ENCODE results near the gene L3MBTL1. TPM values are rescaled to one million over a fixed set of nuclear protein-coding genes. Genes with fewer than 3 reads are reported as not detected.

L3MBTL1 gene
- polyA plus RNA-seq, 3 donors = 0.31 to 9.0 (median 0.36) TPM

DNA sequence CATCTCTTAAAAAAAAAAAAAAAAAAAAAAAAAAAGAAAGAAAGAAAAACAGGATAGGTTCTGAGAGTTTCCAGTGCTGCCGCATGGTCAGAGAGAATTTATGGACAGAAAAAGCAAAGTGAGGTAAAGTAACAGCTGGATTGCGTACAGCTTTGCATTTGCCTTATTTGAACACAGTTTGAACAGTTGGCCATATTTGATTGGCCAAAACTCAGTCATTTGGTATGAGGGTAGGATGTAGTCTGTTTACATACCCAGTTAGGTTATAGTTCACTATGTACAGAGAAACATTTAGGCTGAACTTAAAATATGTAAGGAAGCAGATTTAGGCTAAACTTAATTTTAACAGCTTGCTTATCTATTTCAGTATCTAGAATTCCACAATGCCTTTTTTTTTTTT, 17.5 kb upstream of the L3MBTL1 start:
- no peaks in the 10 kb centered on the region for H3K27me3 ChIP-seq (ENCODE audit: control insufficient read depth in 2 of 2, insufficient read depth in 2 of 2, low read length in 2 of 2)
- no peaks in the 10 kb centered on the region for H3K4me1 ChIP-seq (ENCODE audit: control insufficient read depth in 1 of 2, insufficient read depth in 2 of 2, low read length in 2 of 2)
- Mint-ChIP-seq H3K27me3 (ENCODE audit: low read depth in 3 of 3) (peaks cover 3 to 6% (median 3%) of the 10 kb centered on the region in 3 donors), H3K36me3 (no peaks in the 10 kb centered on the region), H3K9me3 (peaks cover 0 to 31% (median 20%) of the 10 kb centered on the region in 7 donors), H3K4me3 (no peak overlapping the region), H3K4me1 (no peaks in the 10 kb centered on the region), H3K27ac (no peak overlapping the region)
- H3K9ac ChIP-seq (ENCODE audit: insufficient read depth, low read length, poor library complexity, severe bottlenecking) = no peak overlapping the region
- DNase-seq = no peak
- H3K27ac ChIP-seq (ENCODE audit: low read depth in 1 of 2, low read length in 2 of 2) = no peak overlapping the region
- H3K9me3 ChIP-seq (replicated peaks in 1 of 2; ENCODE audit: control insufficient read depth in 1 of 2, insufficient read depth in 1 of 2, low read length in 2 of 2) = peaks cover 7 to 17% of the 10 kb centered on the region in 2 donors
- no peak overlapping the region for H3K4me3 ChIP-seq (replicated peaks in 1 of 3; ENCODE audit: low read depth in 2 of 3, low read length in 3 of 3)
- intact Hi-C loops (cut with micrococcal nuclease) = no loop called here
- TF ChIP-seq, protein P1, sequence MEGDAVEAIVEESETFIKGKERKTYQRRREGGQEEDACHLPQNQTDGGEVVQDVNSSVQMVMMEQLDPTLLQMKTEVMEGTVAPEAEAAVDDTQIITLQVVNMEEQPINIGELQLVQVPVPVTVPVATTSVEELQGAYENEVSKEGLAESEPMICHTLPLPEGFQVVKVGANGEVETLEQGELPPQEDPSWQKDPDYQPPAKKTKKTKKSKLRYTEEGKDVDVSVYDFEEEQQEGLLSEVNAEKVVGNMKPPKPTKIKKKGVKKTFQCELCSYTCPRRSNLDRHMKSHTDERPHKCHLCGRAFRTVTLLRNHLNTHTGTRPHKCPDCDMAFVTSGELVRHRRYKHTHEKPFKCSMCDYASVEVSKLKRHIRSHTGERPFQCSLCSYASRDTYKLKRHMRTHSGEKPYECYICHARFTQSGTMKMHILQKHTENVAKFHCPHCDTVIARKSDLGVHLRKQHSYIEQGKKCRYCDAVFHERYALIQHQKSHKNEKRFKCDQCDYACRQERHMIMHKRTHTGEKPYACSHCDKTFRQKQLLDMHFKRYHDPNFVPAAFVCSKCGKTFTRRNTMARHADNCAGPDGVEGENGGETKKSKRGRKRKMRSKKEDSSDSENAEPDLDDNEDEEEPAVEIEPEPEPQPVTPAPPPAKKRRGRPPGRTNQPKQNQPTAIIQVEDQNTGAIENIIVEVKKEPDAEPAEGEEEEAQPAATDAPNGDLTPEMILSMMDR (IDR thresholded peaks at IDR 0.05) = no peak
- H3K36me3 ChIP-seq (replicated peaks in 1 of 2; ENCODE audit: control insufficient read depth in 1 of 2, insufficient read depth in 2 of 2, low read length in 2 of 2) = no peaks in the 10 kb centered on the region
- no peak overlapping the region for H3K4me2 ChIP-seq (replicated peaks; ENCODE audit: extremely low read depth, low read length, poor library complexity, severe bottlenecking)
- no peak overlapping the region for H2AFZ ChIP-seq (ENCODE audit: insufficient read depth, low read depth, low read length, poor library complexity, severe bottlenecking)
- 100% methylated on average over 1 of the region's 2 CpGs for WGBS (ENCODE audit: insufficient coverage)
- no peaks in the 10 kb centered on the region for H4K20me1 ChIP-seq (ENCODE audit: insufficient read depth, low read length)
- no peaks in the 10 kb centered on the region for H3K79me2 ChIP-seq (ENCODE audit: insufficient read depth, low read length)

DNA sequence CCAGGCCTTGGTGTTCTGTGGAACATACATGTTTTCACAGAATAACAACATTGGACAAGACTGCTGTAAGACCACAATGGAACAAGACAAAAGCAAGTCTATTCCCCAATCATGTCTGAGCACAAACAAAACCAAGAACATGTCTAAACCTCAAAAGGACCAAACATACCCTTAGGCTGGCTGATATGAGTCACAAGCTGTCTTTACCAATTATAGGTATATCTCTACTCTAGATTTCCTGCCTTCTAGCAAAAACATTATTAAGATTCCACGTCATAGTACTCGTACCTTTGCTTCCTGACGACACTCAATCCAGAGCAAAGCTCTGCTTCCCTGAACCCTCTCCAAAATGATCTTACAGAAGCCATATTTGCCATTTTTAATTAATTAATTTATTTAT, 15.4 kb upstream of the L3MBTL1 start:
- no peak for DNase-seq
- no CpG with 5 or more reads among the region's 3 CpGs for WGBS (ENCODE audit: insufficient coverage)
- Histone ChIP-seq H3K4me3 (replicated peaks in 1 of 3; ENCODE audit: low read depth in 2 of 3, low read length in 3 of 3) (no peak overlapping the region), H3K27me3 (ENCODE audit: control insufficient read depth in 2 of 2, insufficient read depth in 2 of 2, low read length in 2 of 2) (no peaks in the 10 kb centered on the region), H3K36me3 (replicated peaks in 1 of 2; ENCODE audit: control insufficient read depth in 1 of 2, insufficient read depth in 2 of 2, low read length in 2 of 2) (no peaks in the 10 kb centered on the region), H3K79me2 (ENCODE audit: insufficient read depth, low read length) (no peaks in the 10 kb centered on the region), H3K4me2 (replicated peaks; ENCODE audit: extremely low read depth, low read length, poor library complexity, severe bottlenecking) (no peak overlapping the region), H3K9me3 (replicated peaks in 1 of 2; ENCODE audit: control insufficient read depth in 1 of 2, insufficient read depth in 1 of 2, low read length in 2 of 2) (peaks cover 1 to 10% of the 10 kb centered on the region in 2 donors), H3K27ac (ENCODE audit: low read depth in 1 of 2, low read length in 2 of 2) (no peak overlapping the region), H2AFZ (ENCODE audit: insufficient read depth, low read depth, low read length, poor library complexity, severe bottlenecking) (no peak overlapping the region), H3K9ac (ENCODE audit: insufficient read depth, low read length, poor library complexity, severe bottlenecking) (no peak overlapping the region), H4K20me1 (ENCODE audit: insufficient read depth, low read length) (no peaks in the 10 kb centered on the region), H3K4me1 (ENCODE audit: control insufficient read depth in 1 of 2, insufficient read depth in 2 of 2, low read length in 2 of 2) (no peaks in the 10 kb centered on the region)
- H3K27me3 Mint-ChIP-seq (ENCODE audit: low read depth in 3 of 3) = peaks cover 4 to 8% (median 5%) of the 10 kb centered on the region in 3 donors
- H3K36me3 Mint-ChIP-seq = no peaks in the 10 kb centered on the region
- no peaks in the 10 kb centered on the region for H3K4me1 Mint-ChIP-seq
- TF ChIP-seq, protein P1 (IDR thresholded peaks at IDR 0.05) = no peak
- intact Hi-C loops (cut with micrococcal nuclease) = no loop called here
- no peak overlapping the region for H3K27ac Mint-ChIP-seq
- H3K9me3 Mint-ChIP-seq = peaks cover 0 to 19% (median 11%) of the 10 kb centered on the region in 7 donors
- no peak overlapping the region for H3K4me3 Mint-ChIP-seq
